Measurements from ENCODE around the gene STXBP4. TPM values are rescaled to one million over a fixed set of nuclear protein-coding genes. Genes with fewer than 3 reads are reported as not detected.
A peak's percentile ranks its signal among the peaks of the same experiment; 100 is the strongest.

The STXBP4 gene
- total RNA-seq, 1 donor from 2014 or later: 14.2 TPM

- DNase-seq: no peak
Measured at GRCh38 chr17:54971901-54972300, 3.3 kb downstream of the STXBP4 start.

- no peak for DNase-seq
Measured at GRCh38 chr17:54972406-54973138, 4.0 kb downstream of the STXBP4 start.

- DNase-seq: no peak
Measured at GRCh38 chr17:54974759-54975158, 6.2 kb downstream of the STXBP4 start.

GRCh38 chr17:54976316-54976715 is 7.8 kb downstream of the STXBP4 start:
- no peak for DNase-seq

GRCh38 chr17:54977744-54978143 is 9.2 kb downstream of the STXBP4 start:
- no peak for DNase-seq

- DNase-seq: no peak
Measured at GRCh38 chr17:54979657-54980056, 11.1 kb downstream of the STXBP4 start.

- DNase-seq: no peak
Measured at GRCh38 chr17:54980375-54980774, 11.8 kb downstream of the STXBP4 start.

GRCh38 chr17:54982399-54982798 is 13.8 kb downstream of the STXBP4 start:
- DNase-seq: no peak

GRCh38 chr17:54983260-54983659 is 14.7 kb downstream of the STXBP4 start:
- no peak for DNase-seq

GRCh38 chr17:54985476-54985875 is 16.9 kb downstream of the STXBP4 start:
- DNase-seq: no peak

- DNase-seq: no peak
Measured at GRCh38 chr17:54990118-54990517, 21.6 kb downstream of the STXBP4 start.

GRCh38 chr17:54991567-54991966 is 23.0 kb downstream of the STXBP4 start:
- DNase-seq: no peak

- DNase-seq: no peak
Measured at GRCh38 chr17:54992797-54993639, 24.5 kb downstream of the STXBP4 start.

GRCh38 chr17:54996441-54996840 is 27.9 kb downstream of the STXBP4 start:
- DNase-seq: no peak

- no peak for DNase-seq
Measured at GRCh38 chr17:55002458-55002857, 33.9 kb downstream of the STXBP4 start.

GRCh38 chr17:55004484-55004883 is 35.9 kb downstream of the STXBP4 start:
- DNase-seq: no peak

- no peak for DNase-seq
Measured at GRCh38 chr17:55005520-55005919, 37.0 kb downstream of the STXBP4 start.

GRCh38 chr17:55023626-55024025 is 55.1 kb downstream of the STXBP4 start:
- no peak for DNase-seq

GRCh38 chr17:55037828-55038227 is 69.3 kb downstream of the STXBP4 start:
- no peak for DNase-seq

- DNase-seq: no peak
Measured at GRCh38 chr17:55038291-55038690, 69.7 kb downstream of the STXBP4 start.

GRCh38 chr17:55040611-55041010 is 72.0 kb downstream of the STXBP4 start:
- DNase-seq: peak; percentile 24

GRCh38 chr17:55053855-55054254 is 85.3 kb downstream of the STXBP4 start:
- no peak for DNase-seq

GRCh38 chr17:55054429-55054828 is 85.9 kb downstream of the STXBP4 start:
- no peak for DNase-seq

- no peak for DNase-seq
Measured at GRCh38 chr17:55056526-55056925, 88.0 kb downstream of the STXBP4 start.
